Lung (tissue), 12 donors: ENCODE results near the gene MCM10. TPM values are rescaled to one million over a fixed set of nuclear protein-coding genes. Genes with fewer than 3 reads are reported as not detected.

Experiments used
- ATAC-seq: fragments of 200-7000 bp; cut with Tn5 transposase; one replicate; pipeline ENCODE4 v1.9.1; 2020; ENCODE audit warnings: moderate number of reproducible peaks; ENCODE audit not compliant: insufficient read depth, low FRiP score
- DNase-seq, 3 donors: peaks; one replicate each; pipeline ENCODE4 v3.0.0-alpha.2; 2013 to 2017
- H3K27ac ChIP-seq, 2 donors: one replicate each; pipeline ENCODE4 v1.5.1; 2013; ENCODE audit warnings: mild to moderate bottlenecking in 2 of 2, moderate library complexity in 2 of 2, control low read depth in 1 of 2, inconsistent platforms in 1 of 2, low read depth in 1 of 2, low read length in 1 of 2
- H3K27me3 ChIP-seq, 3 donors: one replicate each; pipeline ENCODE4 v1.5.1; 2013; ENCODE audit warnings: low read length in 2 of 3; ENCODE audit not compliant: control insufficient read depth in 3 of 3, insufficient read depth in 3 of 3
- H3K36me3 ChIP-seq, 4 donors: one replicate each; pipeline ENCODE4 v1.5.1; 2013; ENCODE audit warnings: low read length in 4 of 4, mild to moderate bottlenecking in 1 of 4, moderate library complexity in 1 of 4; ENCODE audit not compliant: control insufficient read depth in 4 of 4, insufficient read depth in 4 of 4
- H3K4me1 ChIP-seq, 5 donors: one replicate each; pipeline ENCODE4 v1.5.1; 2013; ENCODE audit warnings: low read length in 5 of 5, mild to moderate bottlenecking in 2 of 5, moderate library complexity in 1 of 5; ENCODE audit not compliant: control insufficient read depth in 5 of 5, insufficient read depth in 5 of 5
- H3K4me3 ChIP-seq: one replicate; pipeline ENCODE4 v1.5.1; 2013; ENCODE audit warnings: mild to moderate bottlenecking, control low read depth, moderate library complexity
- H3K9ac ChIP-seq, 2 donors: one replicate each; pipeline ENCODE4 v1.5.1; 2013; ENCODE audit warnings: low read length in 2 of 2, control low read depth in 1 of 2; ENCODE audit not compliant: insufficient read depth in 1 of 2
- H3K9me3 ChIP-seq, 4 donors: one replicate each; pipeline ENCODE4 v1.5.1; 2013; ENCODE audit warnings: low read length in 3 of 4, mild to moderate bottlenecking in 1 of 4, moderate library complexity in 1 of 4; ENCODE audit not compliant: control insufficient read depth in 4 of 4, insufficient read depth in 3 of 4
- WGBS, 2 donors: extraction: QIAGEN DNeasy Blood & Tissue Kit; methylation state at CpG; one replicate each; pipeline ENCODE4 v1.1.7; 2013; 5-methylcytosine and 5-hydroxymethylcytosine counted together
- polyA plus RNA-seq, 2 donors: library from polyadenylated mRNA; stranded (reverse); fragments of 200-250 nt; gene quantifications; one replicate each; pipeline ENCODE4 v1.2.1, GENCODE V29; 2013
- total RNA-seq, 2 donors: library from RNA; depleted of rRNA in 1 of 2; stranded (reverse); fragments of >200 nt in 1 of 2; gene quantifications; one replicate each; pipeline ENCODE4 v1.2.1, GENCODE V29; 2014 to 2021
- TF ChIP-seq, protein P1 (sequence below): IDR thresholded peaks from 2 replicates; pipeline ENCODE4 v1.5.1; 2012; ENCODE audit warnings: mild to moderate bottlenecking; ENCODE audit errors: control extremely low read depth, extremely low read depth
- donor health status: control.
- donor health status: control.
- donor health status: Bipolar disorder and iron deficiency.
- donor health status: healthy.
- donor health status: DM: yes; HTN: yes; CAD: no.

MCM10 gene
- total and polyA plus RNA-seq, 4 donors, result 0.54 to 1.8 (median 1.0) TPM

DNA sequence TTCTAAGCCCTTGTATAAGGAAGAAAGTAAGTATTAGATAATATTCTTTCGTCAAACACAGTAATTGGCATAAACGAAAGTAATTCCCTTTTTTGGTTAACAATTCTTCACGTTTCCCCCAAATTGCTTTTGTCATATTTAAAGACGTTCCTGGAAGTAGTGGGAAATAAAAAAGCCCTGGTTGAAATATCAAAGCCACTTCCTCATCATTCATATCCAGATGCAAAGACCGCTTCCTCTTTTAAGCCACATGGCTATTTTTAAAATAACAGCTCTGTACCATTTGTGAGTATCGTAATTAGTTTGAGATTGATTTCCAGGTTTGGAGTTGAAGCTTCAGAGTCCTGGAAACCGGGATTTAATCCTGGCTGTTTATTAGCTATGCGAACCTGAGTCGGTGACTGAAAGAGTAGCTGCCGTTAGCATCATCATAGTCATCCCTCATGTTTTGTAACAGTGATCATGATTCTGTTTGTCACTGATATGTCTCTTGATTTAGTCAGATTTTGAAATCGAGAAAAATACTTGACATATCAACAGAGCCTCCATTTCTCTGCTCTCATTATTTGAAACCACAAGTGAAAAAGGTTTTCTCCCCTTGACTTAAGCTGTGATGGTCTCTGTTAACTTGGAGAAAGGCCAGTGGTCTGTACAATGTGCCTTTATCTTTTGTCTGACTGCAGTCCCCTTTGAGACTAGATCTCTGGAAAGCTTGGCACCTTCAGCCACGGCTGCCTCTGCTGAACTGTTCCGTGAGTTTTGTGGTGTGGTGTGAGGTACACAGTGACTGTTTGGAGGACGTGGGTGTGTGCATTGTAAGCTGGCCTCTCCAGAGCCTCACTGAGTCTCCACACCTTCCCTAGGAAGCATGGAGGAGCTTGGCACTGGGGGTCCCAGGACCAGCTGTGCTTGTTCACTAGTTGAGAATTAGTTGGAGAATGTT, 43.2 kb upstream of the MCM10 start:
- DNase-seq (no peak), ATAC-seq (no peak)
- Histone ChIP-seq H3K27ac (peak overlapping the region in 1 of 2 donors; percentile 49), H3K4me1 (peaks cover 0 to 16% (median 0%) of the 10 kb centered on the region in 5 donors), H3K9ac (no peak overlapping the region), H3K4me3 (no peak overlapping the region), H3K36me3 (peaks cover 9 to 26% (median 16%) of the 10 kb centered on the region in 4 donors), H3K27me3 (no peaks in the 10 kb centered on the region), H3K9me3 (no peaks in the 10 kb centered on the region)
- 38 to 67% methylated on average over 14 of the region's 14 CpGs for WGBS, 2 donors
- TF ChIP-seq, protein P1, sequence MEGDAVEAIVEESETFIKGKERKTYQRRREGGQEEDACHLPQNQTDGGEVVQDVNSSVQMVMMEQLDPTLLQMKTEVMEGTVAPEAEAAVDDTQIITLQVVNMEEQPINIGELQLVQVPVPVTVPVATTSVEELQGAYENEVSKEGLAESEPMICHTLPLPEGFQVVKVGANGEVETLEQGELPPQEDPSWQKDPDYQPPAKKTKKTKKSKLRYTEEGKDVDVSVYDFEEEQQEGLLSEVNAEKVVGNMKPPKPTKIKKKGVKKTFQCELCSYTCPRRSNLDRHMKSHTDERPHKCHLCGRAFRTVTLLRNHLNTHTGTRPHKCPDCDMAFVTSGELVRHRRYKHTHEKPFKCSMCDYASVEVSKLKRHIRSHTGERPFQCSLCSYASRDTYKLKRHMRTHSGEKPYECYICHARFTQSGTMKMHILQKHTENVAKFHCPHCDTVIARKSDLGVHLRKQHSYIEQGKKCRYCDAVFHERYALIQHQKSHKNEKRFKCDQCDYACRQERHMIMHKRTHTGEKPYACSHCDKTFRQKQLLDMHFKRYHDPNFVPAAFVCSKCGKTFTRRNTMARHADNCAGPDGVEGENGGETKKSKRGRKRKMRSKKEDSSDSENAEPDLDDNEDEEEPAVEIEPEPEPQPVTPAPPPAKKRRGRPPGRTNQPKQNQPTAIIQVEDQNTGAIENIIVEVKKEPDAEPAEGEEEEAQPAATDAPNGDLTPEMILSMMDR, result no peak

DNA sequence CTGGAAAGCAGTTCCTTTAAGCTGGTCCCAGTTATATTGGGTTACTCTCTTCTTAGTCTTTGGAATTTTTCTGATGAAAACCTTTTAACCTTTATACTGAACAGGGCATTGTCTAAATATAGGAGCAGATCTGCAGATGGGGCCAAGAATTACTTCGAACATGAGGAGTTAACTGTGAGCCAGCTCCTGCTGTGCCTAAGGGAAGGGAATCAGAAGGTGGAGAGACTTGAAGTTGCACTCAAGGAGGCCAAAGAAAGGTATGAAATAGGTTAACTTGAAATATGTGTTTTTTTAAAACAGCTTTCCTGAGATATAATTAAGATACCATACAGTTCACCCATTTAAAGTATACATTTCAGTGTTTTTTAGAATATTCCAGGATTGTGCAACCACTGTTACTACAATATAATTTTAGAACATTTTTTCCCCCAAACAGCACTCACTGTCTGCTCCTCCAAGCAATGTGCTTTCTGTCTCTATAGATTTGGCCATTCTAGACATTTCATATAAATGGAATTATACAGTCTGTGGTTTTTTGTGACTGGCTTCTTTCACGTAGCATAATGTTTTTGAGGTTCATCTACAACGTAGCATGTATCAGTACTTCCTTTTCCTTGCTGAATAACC, 42.5 kb upstream of the MCM10 start:
- TF ChIP-seq, protein P1, result no peak
- Histone ChIP-seq H3K9me3 (no peaks in the 10 kb centered on the region), H3K9ac (no peak overlapping the region), H3K36me3 (peaks cover 15 to 27% (median 17%) of the 10 kb centered on the region in 4 donors), H3K4me3 (no peak overlapping the region), H3K27me3 (no peaks in the 10 kb centered on the region), H3K4me1 (peaks cover 0 to 16% (median 0%) of the 10 kb centered on the region in 5 donors), H3K27ac (peak overlapping the region in 1 of 2 donors; percentile 49)
- ATAC-seq (no peak), DNase-seq (no peak)
- WGBS, 2 donors, result 63 to 66% methylated on average over 3 of the region's 3 CpGs

DNA sequence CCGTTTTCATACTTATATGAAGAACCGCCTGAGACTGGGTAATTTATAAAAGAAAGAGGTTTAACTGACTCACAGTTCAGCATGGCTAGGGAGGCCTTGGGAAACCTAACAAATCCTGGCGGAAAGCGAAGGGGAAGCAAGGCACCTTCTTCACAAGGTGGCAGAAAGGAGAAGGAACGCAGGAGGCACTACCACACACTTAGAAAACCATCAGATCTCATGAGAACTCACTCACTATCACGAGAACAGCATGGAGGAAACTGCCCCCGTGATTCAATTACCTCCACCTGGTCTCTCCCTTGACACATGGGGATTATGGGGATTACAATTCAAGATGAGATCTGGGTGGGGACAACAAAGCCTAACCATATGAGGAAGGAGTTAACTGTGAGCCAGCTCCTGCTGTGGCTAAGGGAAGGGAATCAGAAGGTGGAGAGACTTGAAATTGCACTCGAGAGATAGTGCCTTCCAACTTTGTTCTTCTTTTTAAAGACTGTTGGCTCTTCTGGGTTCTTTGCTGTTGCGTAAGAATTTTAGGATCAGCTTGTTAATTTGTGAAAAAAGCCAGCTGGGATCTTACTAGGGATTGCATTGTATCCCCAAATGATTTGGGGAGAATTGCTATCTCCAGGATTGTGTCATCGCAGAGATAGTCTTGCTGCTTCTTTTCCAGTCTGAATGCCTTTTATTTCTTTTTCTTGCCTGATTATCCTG, 40.4 kb upstream of the MCM10 start:
- H3K4me1 ChIP-seq, result peaks cover 0 to 13% (median 0%) of the 10 kb centered on the region in 5 donors
- H3K36me3 ChIP-seq, result peaks cover 17 to 29% (median 18%) of the 10 kb centered on the region in 4 donors
- TF ChIP-seq, protein P1, result no peak
- no peak overlapping the region for H3K9ac ChIP-seq
- no peaks in the 10 kb centered on the region for H3K9me3 ChIP-seq
- no peak for ATAC-seq
- no peak overlapping the region for H3K27ac ChIP-seq
- no peak overlapping the region for H3K4me3 ChIP-seq
- 71 to 78% methylated on average over 10 of the region's 10 CpGs for WGBS, 2 donors
- no peaks in the 10 kb centered on the region for H3K27me3 ChIP-seq
- DNase-seq, result peak in 2 of 3 donors; percentile 51 to 74
